Measurements from ENCODE around the gene IMPDH1. TPM values are rescaled to one million over a fixed set of nuclear protein-coding genes. Genes with fewer than 3 reads are reported as not detected.

Gene IMPDH1
- total RNA-seq, 1 donor: 37.2 TPM

- H3K4me3 ChIP-seq (ENCODE audit: low read depth, low read length): no peak overlapping the region
- TF ChIP-seq CTCF (IDR thresholded peaks at IDR 0.05; ENCODE audit: insufficient read depth, low read length): no peak
- DNase-seq (ENCODE audit: low read depth): no peak
These were observed 9.8 kb downstream of the IMPDH1 start for GRCh38 chr7:128399991-128400390.

GRCh38 chr7:128398841-128399135 lies 11.0 kb downstream of the IMPDH1 start:
- DNase-seq (ENCODE audit: low read depth): no peak
- no peak overlapping the region for H3K4me3 ChIP-seq (ENCODE audit: low read depth, low read length)
- TF ChIP-seq CTCF (IDR thresholded peaks at IDR 0.05; ENCODE audit: insufficient read depth, low read length): no peak

GRCh38 chr7:128398016-128398840 lies 11.6 kb downstream of the IMPDH1 start:
- no peak overlapping the region for H3K4me3 ChIP-seq (ENCODE audit: low read depth, low read length)
- peak; percentile 96 for TF ChIP-seq CTCF (IDR thresholded peaks at IDR 0.05; ENCODE audit: insufficient read depth, low read length)
- peak; percentile 53 for DNase-seq (ENCODE audit: low read depth)

- no peak for DNase-seq (ENCODE audit: low read depth)
- H3K4me3 ChIP-seq (ENCODE audit: low read depth, low read length): no peak overlapping the region
- no peak for TF ChIP-seq CTCF (IDR thresholded peaks at IDR 0.05; ENCODE audit: insufficient read depth, low read length)
These were observed 13.4 kb downstream of the IMPDH1 start for GRCh38 chr7:128396357-128396756.

- no peak for DNase-seq (ENCODE audit: low read depth)
- no peak for TF ChIP-seq CTCF (IDR thresholded peaks at IDR 0.05; ENCODE audit: insufficient read depth, low read length)
These were observed 14.0 kb downstream of the IMPDH1 start for GRCh38 chr7:128395748-128396147.

GRCh38 chr7:128394904-128395496 lies 14.8 kb downstream of the IMPDH1 start:
- DNase-seq (ENCODE audit: low read depth): no peak
- no peak overlapping the region for H3K4me3 ChIP-seq (ENCODE audit: low read depth, low read length)
- no peak for TF ChIP-seq CTCF (IDR thresholded peaks at IDR 0.05; ENCODE audit: insufficient read depth, low read length)

More at GRCh38 chr7:128395748-128396147, 14.0 kb downstream of the IMPDH1 start:
- no peak overlapping the region for H3K4me3 ChIP-seq (ENCODE audit: low read depth, low read length)

All from fibroblast of the aortic adventitia (primary cell).